ENCODE measurements around the gene MLIP. TPM values are rescaled to one million over a fixed set of nuclear protein-coding genes. Genes with fewer than 3 reads are reported as not detected.

Gene MLIP
- total and polyA plus RNA-seq, 2 of the 8 experiments (the other 6 are each of a cell fraction or from before 2014, with no cell fraction given): not detected

DNA sequence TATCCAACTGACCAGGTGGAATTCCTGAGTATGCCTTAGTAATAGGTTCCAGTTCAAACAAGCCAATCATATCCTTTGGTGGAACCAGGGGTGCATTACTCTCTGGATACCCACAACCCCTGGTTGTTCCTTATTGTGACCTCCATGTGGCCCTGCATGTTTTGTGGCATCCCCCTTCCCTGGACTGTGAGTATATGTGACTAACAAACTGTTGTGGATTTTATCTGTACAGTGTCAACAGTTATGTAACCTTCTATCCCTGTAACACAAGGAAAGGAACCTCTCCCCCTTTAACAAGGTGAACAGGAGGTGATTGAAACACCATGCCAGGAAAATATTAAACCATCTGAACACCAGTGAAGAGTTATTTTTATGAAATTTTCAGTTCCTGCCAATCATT lies 46.2 kb downstream of the MLIP start:
- ChIA-PET CTCF (ENCODE audit: partially characterized antibody) (interaction anchor here (1.0 kb wide), 1 partner anchor 10 kb away, joined by 3 read pairs; no protein-coding TSS in a partner anchor), POLR2A (ENCODE audit: partially characterized antibody) (no interaction called here)
- H3K4me2 ChIP-seq (ENCODE audit: insufficient read depth in 1 of 2, low read depth in 2 of 2, low read length in 2 of 2): no peak overlapping the region
- no peak overlapping the region for H3K56ac ChIP-seq (replicated peaks; ENCODE audit: insufficient read length, low read depth, low read length)
- no peak for FAIRE-seq
- no peak overlapping the region for H4K8ac ChIP-seq (ENCODE audit: extremely low read depth, insufficient read depth, low read length)
- no peaks in the 10 kb centered on the region for H3K79me1 ChIP-seq (ENCODE audit: low read depth, low read length)
- no peak overlapping the region for H4K91ac ChIP-seq (replicated peaks; ENCODE audit: insufficient read length, low read length)
- H2BK20ac ChIP-seq (ENCODE audit: low read length): no peak overlapping the region
- H3K23ac ChIP-seq (ENCODE audit: insufficient read length): no peak overlapping the region
- H3K4me3 ChIP-seq (ENCODE audit: extremely low read depth in 1 of 4, insufficient read depth in 2 of 4, low read depth in 3 of 4, low read length in 4 of 4): no peak overlapping the region
- no peak overlapping the region for H3K27ac ChIP-seq (ENCODE audit: low read depth, low read length)
- DNase-seq (ENCODE audit: low read depth in 1 of 2, low spot score in 2 of 2): no peak
- no peak overlapping the region for H3K14ac ChIP-seq (ENCODE audit: insufficient read length)
- no peaks in the 10 kb centered on the region for H3K79me2 ChIP-seq (ENCODE audit: control insufficient read depth in 1 of 2, insufficient read depth in 2 of 2, low read length in 2 of 2)
- no peak overlapping the region for H3K18ac ChIP-seq (ENCODE audit: extremely low read depth, low read length)
- no peak overlapping the region for H4K5ac ChIP-seq (ENCODE audit: insufficient read length, low read depth, low read length)
- H2BK15ac ChIP-seq (ENCODE audit: low read length): no peak overlapping the region
- H4K20me1 ChIP-seq (replicated peaks in 1 of 2; ENCODE audit: control insufficient read depth in 1 of 2, insufficient read depth in 2 of 2, low read length in 2 of 2): no peaks in the 10 kb centered on the region
- H3K23me2 ChIP-seq (ENCODE audit: low read depth, low read length): no peaks in the 10 kb centered on the region
- no peak overlapping the region for H2BK120ac ChIP-seq (replicated peaks; ENCODE audit: low read depth, low read length)
- no peak overlapping the region for H2BK5ac ChIP-seq (ENCODE audit: low read depth, low read length)
- H3K4ac ChIP-seq (replicated peaks; ENCODE audit: insufficient read length, low read depth, low read length): no peak overlapping the region
- H3K27me3 ChIP-seq (replicated peaks in 1 of 4; ENCODE audit: control insufficient read depth in 3 of 4, extremely low read depth in 1 of 4, insufficient read depth in 3 of 4, low read length in 3 of 4): no peaks in the 10 kb centered on the region
- H3K36me3 ChIP-seq (ENCODE audit: control insufficient read depth in 2 of 4, insufficient read depth in 4 of 4, low read length in 3 of 4): no peaks in the 10 kb centered on the region
- no peak overlapping the region for H2AK5ac ChIP-seq (ENCODE audit: low read depth, low read length)
- H2AFZ ChIP-seq (ENCODE audit: low read length): no peak overlapping the region
- no peak overlapping the region for H2BK12ac ChIP-seq (ENCODE audit: low read depth, low read length)
- H3K9me3 ChIP-seq (ENCODE audit: insufficient read depth in 2 of 2, low read depth in 1 of 2, low read length in 1 of 2): no peaks in the 10 kb centered on the region
- no peak overlapping the region for H3K9ac ChIP-seq (replicated peaks in 1 of 4; ENCODE audit: extremely low read depth in 1 of 4, low read depth in 3 of 4, low read length in 3 of 4)
- no peaks in the 10 kb centered on the region for H3K4me1 ChIP-seq (replicated peaks in 1 of 4; ENCODE audit: control insufficient read depth in 3 of 4, insufficient read depth in 4 of 4, low read length in 3 of 4)
- TF ChIP-seq TAF7 (optimal IDR thresholded peaks at IDR 0.05; ENCODE audit: borderline replicate concordance, low read depth, low read length) (no peak), TCF12 (IDR thresholded peaks at IDR 0.05; ENCODE audit: low read depth, low read length) (no peak), POU5F1 (IDR thresholded peaks at IDR 0.05; ENCODE audit: low read depth, low read length) (no peak), KDM4A (IDR thresholded peaks at IDR 0.05; ENCODE audit: low read depth, low read length, severe bottlenecking) (no peak), CEBPB (IDR thresholded peaks at IDR 0.05; ENCODE audit: low read depth, low read length) (no peak), NANOG (IDR thresholded peaks at IDR 0.05; ENCODE audit: insufficient read depth, low read depth, low read length, poor library complexity, severe bottlenecking) (no peak), KDM5A (IDR thresholded peaks at IDR 0.05; ENCODE audit: low read length) (no peak), RXRA (IDR thresholded peaks at IDR 0.05; ENCODE audit: insufficient read depth, low read depth, low read length) (no peak), FOSL1 (IDR thresholded peaks at IDR 0.05; ENCODE audit: insufficient read depth, low read depth, low read length) (no peak), CHD1 (IDR thresholded peaks at IDR 0.05; ENCODE audit: low read depth, low read length) (no peak), ASH2L (IDR thresholded peaks at IDR 0.05; ENCODE audit: low read length) (no peak), SIX5 (IDR thresholded peaks at IDR 0.05; ENCODE audit: low read depth, low read length) (no peak), SP1 (IDR thresholded peaks at IDR 0.05; ENCODE audit: low read depth, low read length) (no peak), TAF1 (IDR thresholded peaks at IDR 0.05; ENCODE audit: low read depth, low read length) (no peak)
- TF ChIP-seq, protein P1, sequence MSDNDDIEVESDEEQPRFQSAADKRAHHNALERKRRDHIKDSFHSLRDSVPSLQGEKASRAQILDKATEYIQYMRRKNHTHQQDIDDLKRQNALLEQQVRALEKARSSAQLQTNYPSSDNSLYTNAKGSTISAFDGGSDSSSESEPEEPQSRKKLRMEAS (IDR thresholded peaks at IDR 0.05): no peak
- TF ChIP-seq, protein P2, sequence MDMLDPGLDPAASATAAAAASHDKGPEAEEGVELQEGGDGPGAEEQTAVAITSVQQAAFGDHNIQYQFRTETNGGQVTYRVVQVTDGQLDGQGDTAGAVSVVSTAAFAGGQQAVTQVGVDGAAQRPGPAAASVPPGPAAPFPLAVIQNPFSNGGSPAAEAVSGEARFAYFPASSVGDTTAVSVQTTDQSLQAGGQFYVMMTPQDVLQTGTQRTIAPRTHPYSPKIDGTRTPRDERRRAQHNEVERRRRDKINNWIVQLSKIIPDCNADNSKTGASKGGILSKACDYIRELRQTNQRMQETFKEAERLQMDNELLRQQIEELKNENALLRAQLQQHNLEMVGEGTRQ (IDR thresholded peaks at IDR 0.05; ENCODE audit: low read length): no peak
